IPS DF 4.7 (cell line): ENCODE measurements around the gene AK3.

ENCODE experiments used
- DNase-seq: peaks from one replicate; pipeline ENCODE4 v3.0.0-alpha.2; 2013; ENCODE audit warnings: low spot score; ENCODE audit errors: extremely low read depth

The AK3 gene

GRCh38 chr9:4748612-4749011, 7.6 kb upstream of the AK3 start:
- no peak for DNase-seq

GRCh38 chr9:4746278-4747030, 5.5 kb upstream of the AK3 start:
- no peak for DNase-seq

GRCh38 chr9:4743131-4743875, 2.3 kb upstream of the AK3 start:
- no peak for DNase-seq

DNA sequence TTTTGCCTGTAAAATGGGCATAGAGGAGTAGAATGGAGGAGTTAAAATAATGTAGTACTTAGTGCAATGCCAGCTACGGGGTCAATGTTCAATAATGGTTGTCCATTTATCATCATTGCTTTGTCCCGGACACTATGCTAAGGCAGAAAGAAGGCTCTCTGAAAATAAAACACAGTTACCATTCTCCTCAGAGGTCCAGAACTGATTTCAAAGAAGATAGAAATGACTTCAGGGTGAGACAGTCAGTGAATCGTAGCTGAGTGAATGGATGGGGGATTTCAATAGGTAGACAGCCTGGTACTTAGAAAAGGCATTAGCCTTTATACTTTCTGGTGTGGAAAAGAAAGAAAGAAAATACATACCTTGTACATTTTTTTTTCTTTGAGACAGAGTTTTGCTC, 1.2 kb upstream of the AK3 start:
- DNase-seq: no peak

- no peak for DNase-seq
These were observed 525 bp upstream of the AK3 start for GRCh38 chr9:4741365-4742089.

GRCh38 chr9:4740388-4740637, 689 bp downstream of the AK3 start:
- DNase-seq: no peak

- DNase-seq: no peak
These were observed 1.2 kb downstream of the AK3 start for GRCh38 chr9:4739587-4740387.

GRCh38 chr9:4738866-4739586, 2.0 kb downstream of the AK3 start:
- DNase-seq: no peak

DNA sequence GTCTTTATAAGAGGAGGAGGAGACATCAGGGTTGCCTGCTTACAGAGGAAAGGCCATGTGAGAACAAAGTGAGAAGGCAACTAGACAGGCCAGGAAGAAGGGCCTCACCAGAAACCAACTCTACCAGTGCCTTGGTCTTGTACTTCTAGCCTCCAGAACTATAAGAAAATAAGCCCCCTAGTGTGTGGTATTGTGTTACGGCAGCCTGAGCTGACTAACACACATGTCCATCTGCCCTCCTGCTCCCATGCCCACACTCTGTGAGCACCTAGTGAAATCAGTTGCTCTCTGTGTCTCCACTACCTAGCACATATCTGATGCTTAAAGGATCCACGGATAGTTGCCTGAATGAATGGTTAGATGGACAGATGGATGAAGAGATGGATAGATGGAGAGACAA, 6.9 kb downstream of the AK3 start:
- no peak for DNase-seq

DNA sequence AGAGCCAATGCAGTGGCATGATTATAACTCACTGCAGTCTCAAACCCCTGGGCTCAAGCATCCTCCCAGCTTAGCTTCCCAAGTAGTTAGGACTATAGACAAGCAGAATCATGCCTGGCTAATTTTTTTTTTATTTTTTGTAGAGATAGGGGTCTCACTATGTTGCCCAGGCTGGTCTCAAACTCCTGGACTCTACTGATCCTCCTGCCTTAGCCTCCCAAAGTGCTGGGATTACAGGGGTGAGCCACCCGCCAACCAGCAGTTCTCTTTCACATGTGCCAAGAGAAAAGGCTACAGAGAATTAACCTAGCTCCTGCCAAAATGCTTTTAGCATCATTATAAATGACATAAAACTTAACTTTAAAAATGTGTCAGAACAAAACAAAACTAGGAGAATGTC, 8.1 kb downstream of the AK3 start:
- no peak for DNase-seq

DNA sequence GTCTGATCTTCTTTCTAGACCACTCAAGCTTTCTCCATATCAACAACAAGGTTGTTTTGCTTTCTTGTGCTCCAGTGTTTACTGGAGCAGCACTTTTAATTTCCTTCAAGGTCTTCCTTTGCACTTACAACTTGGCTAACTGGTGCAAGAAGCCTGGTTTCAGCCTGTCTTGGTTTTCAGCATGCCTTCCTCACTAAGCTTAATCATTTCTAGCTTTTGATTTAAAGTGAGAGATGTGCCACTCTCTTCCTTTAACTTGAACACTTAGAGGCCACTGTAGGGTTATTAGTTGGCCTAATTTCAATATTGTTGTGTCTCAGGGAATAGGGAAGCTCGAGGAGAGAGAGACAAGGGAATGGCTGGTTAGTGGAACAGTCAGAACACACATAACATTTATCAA, 13.4 kb downstream of the AK3 start:
- no peak for DNase-seq

DNA sequence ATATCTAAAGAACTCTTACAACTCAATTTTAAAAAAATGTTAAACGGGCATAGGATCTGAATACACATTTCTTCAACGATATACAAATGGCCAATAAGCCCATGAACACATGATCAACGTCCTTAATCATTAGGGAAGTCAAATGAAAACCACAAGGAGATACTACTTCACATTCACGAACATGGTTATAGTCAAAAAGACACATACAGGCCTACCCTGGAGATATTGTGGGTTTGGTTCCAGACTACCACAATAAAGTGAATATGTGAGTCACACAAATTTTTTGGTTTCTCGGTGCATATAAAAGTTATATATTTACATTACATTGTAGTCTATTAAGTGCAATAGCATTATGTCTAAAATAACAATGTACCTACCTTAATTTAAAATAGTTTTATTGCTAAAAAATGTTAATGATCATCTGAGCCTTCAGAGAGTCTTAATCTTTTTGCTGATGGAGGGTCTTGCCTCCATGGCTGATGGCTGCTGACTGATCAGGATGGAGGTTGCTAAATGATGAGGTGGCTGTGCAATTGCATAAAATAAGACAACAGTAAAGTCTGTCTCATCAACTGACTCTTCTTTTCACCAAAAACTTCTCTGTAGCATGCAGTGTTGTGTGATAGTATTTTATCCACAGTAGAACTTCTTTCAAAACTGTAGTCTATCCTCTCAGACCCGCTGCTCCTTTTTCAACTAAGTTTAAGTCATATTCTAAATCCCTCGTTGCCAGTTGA, 15.1 kb downstream of the AK3 start:
- no peak for DNase-seq

- DNase-seq: no peak
These were observed 19.3 kb downstream of the AK3 start for GRCh38 chr9:4721736-4722135.

- DNase-seq: no peak
These were observed 22.1 kb downstream of the AK3 start for GRCh38 chr9:4718911-4719310.

DNA sequence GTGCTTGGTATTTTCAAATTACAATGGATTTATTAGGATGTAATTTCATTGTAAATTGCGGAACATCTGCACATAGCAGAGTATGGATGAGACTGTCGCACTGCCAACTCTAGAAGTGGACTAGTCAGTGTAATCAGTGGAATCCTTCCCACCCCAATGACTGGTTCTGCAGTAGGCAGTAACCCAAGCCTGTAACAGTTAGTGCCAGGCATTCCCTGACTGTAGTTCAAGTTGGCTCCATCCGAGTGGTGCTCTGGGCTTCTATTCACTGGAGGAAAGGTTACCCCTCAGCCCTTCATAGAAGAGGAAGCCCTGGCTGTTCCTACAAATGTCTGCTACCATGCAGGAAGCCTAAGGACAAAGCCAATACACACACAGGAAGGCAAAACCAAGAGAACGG, 23.2 kb downstream of the AK3 start:
- DNase-seq: no peak

DNA sequence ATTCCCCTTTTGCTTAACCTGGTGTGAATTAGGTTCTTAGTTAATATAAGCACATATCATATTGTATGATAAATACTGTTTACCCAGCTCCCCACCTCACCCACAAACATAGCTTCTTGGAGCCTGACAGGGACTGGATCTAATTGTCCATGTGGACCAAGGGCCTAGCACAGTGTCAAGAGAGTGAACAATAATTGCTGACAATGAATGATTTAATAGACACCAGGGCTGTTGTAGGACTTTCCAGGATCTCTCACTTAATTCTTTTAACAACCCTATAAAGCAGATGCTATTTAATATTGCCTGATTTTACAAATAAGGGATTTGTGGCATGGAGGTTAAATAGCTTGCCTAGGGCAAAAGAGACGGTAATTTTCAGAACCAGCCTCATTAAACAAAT, 24.8 kb downstream of the AK3 start:
- no peak for DNase-seq

DNA sequence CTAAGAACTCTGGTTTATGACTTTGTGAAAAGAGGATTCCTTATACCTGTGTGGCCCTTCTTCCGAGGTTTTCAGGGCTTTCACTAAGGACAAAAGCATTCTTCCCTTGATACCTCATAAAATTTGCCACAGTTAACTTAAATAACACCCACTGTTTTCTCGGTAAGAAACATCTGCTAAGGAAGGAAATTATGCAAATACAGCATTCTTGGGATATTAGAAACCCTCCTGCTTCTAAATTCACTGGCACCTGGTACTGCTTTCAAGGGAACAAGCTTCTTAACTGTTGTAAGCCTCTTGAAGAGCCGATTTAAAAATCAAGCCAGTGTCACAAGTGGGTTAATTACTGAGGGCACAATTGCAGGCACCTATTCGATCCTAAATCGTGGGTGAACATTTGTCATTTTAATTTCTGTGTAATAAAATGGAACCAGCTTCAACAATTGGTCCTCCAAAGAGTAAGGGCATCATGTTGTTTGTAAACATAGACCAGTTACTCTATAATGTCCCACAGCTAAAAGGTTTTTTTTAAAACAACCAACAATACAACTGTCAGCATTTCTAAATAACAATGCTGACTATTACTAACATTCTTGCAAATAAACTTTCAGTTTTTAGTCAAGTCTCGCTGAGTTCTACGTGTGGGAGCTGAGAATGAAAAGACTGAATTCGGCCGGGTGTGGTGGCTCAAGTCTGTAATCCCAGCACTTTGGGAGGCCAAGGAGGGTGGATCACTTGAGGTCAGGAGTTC, 26.6 kb downstream of the AK3 start:
- no peak for DNase-seq

DNA sequence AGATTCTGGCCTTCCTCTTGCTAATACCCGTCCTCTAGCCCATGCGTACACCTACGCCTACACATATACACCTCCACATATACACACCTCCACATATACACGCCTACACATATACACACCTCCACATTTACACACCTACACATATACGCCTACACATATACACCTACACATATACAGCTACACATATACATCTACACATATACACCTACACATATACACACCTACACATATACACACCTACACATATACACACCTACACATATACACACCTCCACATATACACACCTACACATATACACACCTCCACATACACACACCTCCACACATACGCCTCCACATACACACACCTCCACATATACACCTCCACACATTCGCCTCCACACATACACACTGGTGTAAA, 27.2 kb downstream of the AK3 start:
- DNase-seq: no peak

DNA sequence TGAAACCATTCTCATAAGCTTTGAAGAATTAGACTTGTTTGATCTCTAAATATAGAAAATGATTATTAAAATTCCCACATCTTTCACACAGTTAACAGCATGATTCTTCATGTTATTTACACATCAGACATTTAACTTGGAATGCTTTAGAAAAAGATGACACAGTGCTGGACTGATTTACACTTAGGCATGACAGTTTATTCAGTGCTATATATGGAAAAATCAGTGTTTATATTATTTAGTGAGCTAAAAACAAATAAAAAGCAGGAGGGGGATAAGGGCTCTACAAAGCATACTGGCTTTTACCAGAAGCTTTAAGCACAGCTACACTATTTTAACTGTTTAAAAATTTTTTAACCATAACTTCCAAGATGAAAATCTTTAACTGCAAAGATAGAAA, 31.6 kb downstream of the AK3 start:
- DNase-seq: no peak
